Lower lobe of right lung (tissue), 2 donors: Measurements from ENCODE around the gene DAB2IP. TPM values are rescaled to one million over a fixed set of nuclear protein-coding genes. Genes with fewer than 3 reads are reported as not detected.

Source experiments
- ATAC-seq, 2 donors: fragments of 200-7000 bp; cut with Tn5 transposase; one replicate each; pipeline ENCODE4 v1.9.1; 2020 to 2022; ENCODE audit warnings: mild to moderate bottlenecking in 2 of 2, moderate library complexity in 2 of 2
- DNase-seq: peaks from one replicate; pipeline ENCODE4 v3.0.0-alpha.2; 2020
- H3K27ac ChIP-seq: fragments of 200-600 bp; one replicate; pipeline ENCODE4 v1.8.0; 2022
- H3K27me3 ChIP-seq: fragments of 200-600 bp; one replicate; pipeline ENCODE4 v1.8.0; 2022; ENCODE audit warnings: low read depth
- H3K36me3 ChIP-seq: fragments of 200-600 bp; one replicate; pipeline ENCODE4 v1.8.0; 2022; ENCODE audit warnings: mild to moderate bottlenecking
- H3K4me1 ChIP-seq: fragments of 200-600 bp; one replicate; pipeline ENCODE4 v1.8.0; 2022
- H3K4me3 ChIP-seq: fragments of 200-600 bp; one replicate; pipeline ENCODE4 v1.8.0; 2022; ENCODE audit warnings: mild to moderate bottlenecking
- H3K9me3 ChIP-seq: fragments of 200-600 bp; one replicate; pipeline ENCODE4 v1.8.0; 2022
- intact Hi-C: fragments of 100-400 bp; cut with DNase I; formaldehyde crosslinking; loops from one replicate; pipeline ENCODE4 v1.11.0; 2022
- total RNA-seq: library from RNA; stranded (reverse); fragmentation: NEBNext Ultra II Directional; extraction: Animal tissue kit (Norgen Biotek cat#: 25700); gene quantifications from one replicate; pipeline ENCODE4 v1.2.1, GENCODE V29; 2021
- TF ChIP-seq, protein P1 (sequence below): fragments of 200-600 bp; IDR thresholded peaks from one replicate; pipeline ENCODE4 v1.8.0; 2022; ENCODE audit warnings: antibody characterized with exemption, mild to moderate bottlenecking
- donor health status: DM: no; HTN: yes; CAD: no; lungs with severe emphysema.

DAB2IP gene
- total RNA-seq, 1 donor from 2014 or later, result 54.1 TPM

DNA sequence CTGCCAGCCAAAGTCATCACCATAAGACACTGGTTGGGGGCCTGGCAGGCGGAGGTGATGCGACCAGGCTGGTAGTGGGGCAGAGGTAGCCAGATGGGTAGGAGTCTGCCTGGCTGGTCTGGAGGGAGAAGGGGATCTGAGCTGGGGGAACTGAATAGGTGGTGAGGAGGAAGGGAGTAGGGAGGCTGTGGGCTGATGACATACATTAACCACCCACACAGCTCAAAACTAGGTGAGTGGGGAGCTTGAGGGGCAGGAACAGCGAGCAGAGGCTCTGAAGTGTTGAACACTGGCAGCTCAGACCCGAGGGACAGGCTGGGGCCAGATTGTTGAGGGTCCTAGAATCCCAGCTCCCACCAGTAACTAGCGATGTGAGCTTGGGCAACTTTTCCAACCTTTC is 81.0 kb downstream of the DAB2IP start:
- Histone ChIP-seq H3K4me1 (peaks cover 90% of the 10 kb centered on the region), H3K27me3 (no peaks in the 10 kb centered on the region), H3K9me3 (no peaks in the 10 kb centered on the region), H3K4me3 (no peak overlapping the region), H3K36me3 (no peaks in the 10 kb centered on the region), H3K27ac (peak overlapping the region; percentile 48)
- intact Hi-C loops, result no loop called here
- ATAC-seq (no peak), DNase-seq (no peak)
- TF ChIP-seq, protein P1, sequence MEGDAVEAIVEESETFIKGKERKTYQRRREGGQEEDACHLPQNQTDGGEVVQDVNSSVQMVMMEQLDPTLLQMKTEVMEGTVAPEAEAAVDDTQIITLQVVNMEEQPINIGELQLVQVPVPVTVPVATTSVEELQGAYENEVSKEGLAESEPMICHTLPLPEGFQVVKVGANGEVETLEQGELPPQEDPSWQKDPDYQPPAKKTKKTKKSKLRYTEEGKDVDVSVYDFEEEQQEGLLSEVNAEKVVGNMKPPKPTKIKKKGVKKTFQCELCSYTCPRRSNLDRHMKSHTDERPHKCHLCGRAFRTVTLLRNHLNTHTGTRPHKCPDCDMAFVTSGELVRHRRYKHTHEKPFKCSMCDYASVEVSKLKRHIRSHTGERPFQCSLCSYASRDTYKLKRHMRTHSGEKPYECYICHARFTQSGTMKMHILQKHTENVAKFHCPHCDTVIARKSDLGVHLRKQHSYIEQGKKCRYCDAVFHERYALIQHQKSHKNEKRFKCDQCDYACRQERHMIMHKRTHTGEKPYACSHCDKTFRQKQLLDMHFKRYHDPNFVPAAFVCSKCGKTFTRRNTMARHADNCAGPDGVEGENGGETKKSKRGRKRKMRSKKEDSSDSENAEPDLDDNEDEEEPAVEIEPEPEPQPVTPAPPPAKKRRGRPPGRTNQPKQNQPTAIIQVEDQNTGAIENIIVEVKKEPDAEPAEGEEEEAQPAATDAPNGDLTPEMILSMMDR, result no peak

DNA sequence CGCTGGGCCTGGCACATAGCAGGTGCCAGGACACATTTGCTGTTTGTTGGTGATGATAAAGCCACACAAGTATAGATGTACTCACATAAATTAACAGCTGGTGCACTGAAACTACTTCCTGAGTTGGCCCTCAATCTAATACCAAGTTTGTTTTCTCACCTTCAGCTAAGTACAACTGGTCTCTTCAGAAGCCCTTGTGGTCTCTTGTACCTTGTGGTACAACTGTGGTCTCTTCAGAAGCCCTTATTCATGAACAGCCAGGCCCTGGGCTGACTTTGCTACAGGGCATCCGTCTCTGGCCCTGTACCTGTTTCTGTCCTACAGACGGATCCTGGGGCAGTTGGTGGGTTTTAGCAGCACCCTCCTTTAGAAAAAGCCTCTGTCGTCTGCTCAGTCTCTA is 81.5 kb downstream of the DAB2IP start:
- no peaks in the 10 kb centered on the region for H3K9me3 ChIP-seq
- intact Hi-C loops, result no loop called here
- H3K36me3 ChIP-seq, result no peaks in the 10 kb centered on the region
- peak overlapping the region; percentile 48 for H3K27ac ChIP-seq
- no peaks in the 10 kb centered on the region for H3K27me3 ChIP-seq
- no peak for DNase-seq
- peaks cover 89% of the 10 kb centered on the region for H3K4me1 ChIP-seq
- no peak overlapping the region for H3K4me3 ChIP-seq
- ATAC-seq, result peak; percentile 2 to 14
- TF ChIP-seq, protein P1, result no peak

DNA sequence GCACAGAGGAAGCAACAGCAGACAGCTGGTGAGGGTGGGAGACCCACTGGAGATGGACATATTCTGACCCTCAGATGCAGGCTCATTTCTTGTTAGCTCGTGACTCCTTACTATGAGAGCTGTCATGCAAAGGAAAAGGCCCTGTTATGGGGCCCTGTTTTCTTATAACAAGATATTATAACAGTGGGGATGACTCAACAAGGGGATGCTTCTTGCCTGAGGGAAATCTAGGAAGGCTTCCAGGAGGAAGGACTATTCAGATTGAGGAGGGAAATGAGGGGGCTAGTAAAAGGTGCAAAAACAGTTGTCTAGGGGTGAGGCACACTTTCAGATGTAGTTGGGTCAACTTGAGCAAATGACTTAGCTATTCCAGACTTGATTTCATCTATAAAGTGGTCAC is 83.0 kb downstream of the DAB2IP start:
- H3K36me3 ChIP-seq, result no peaks in the 10 kb centered on the region
- intact Hi-C loops, result no loop called here
- H3K4me1 ChIP-seq, result peaks cover 89% of the 10 kb centered on the region
- no peaks in the 10 kb centered on the region for H3K9me3 ChIP-seq
- no peak overlapping the region for H3K4me3 ChIP-seq
- no peak for DNase-seq
- no peak for ATAC-seq
- TF ChIP-seq, protein P1, result no peak
- peak overlapping the region; percentile 89 for H3K27ac ChIP-seq
- no peaks in the 10 kb centered on the region for H3K27me3 ChIP-seq

DNA sequence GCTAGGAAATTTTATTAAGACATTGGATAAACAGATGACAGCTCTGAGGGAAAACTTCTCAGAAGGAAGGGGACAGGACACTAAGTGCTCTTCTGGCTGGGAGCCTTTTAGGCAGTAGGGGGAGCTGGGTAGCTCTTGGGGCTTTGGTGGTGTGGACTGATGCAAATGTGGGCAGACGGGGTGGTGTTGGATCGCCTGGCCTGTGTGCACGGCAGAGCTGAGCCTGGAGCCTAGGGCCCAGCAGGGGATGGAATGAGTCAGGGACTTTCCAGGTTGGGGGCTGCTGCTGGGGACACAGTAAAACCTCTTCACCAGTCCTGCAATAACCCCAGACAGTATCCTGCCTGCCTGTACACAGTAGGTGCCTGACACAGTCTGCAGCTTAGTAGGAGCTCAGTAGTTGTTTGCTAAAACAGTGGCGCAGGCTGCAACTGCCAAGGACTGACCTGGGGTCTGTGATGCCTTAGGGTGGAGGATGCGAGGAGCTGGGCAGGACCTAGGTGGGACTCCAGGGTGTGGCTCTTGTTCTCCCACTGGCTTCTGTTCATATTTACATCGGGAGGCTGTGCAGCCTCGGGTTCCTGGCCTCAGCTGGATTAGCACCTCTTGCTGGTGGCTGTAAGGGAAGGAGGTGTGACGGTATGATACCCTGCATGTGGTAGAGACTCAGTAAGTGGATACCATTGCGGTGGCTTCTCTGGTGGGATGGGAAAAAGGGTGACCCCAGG is 83.8 kb downstream of the DAB2IP start:
- Histone ChIP-seq H3K27ac (peak overlapping the region; percentile 89), H3K4me1 (peaks cover 88% of the 10 kb centered on the region), H3K4me3 (peak overlapping the region; percentile 58), H3K36me3 (no peaks in the 10 kb centered on the region), H3K27me3 (no peaks in the 10 kb centered on the region), H3K9me3 (no peaks in the 10 kb centered on the region)
- TF ChIP-seq, protein P1, result peak; percentile 36
- ATAC-seq (no peak), DNase-seq (no peak)
- intact Hi-C loops, result no loop called here

DNA sequence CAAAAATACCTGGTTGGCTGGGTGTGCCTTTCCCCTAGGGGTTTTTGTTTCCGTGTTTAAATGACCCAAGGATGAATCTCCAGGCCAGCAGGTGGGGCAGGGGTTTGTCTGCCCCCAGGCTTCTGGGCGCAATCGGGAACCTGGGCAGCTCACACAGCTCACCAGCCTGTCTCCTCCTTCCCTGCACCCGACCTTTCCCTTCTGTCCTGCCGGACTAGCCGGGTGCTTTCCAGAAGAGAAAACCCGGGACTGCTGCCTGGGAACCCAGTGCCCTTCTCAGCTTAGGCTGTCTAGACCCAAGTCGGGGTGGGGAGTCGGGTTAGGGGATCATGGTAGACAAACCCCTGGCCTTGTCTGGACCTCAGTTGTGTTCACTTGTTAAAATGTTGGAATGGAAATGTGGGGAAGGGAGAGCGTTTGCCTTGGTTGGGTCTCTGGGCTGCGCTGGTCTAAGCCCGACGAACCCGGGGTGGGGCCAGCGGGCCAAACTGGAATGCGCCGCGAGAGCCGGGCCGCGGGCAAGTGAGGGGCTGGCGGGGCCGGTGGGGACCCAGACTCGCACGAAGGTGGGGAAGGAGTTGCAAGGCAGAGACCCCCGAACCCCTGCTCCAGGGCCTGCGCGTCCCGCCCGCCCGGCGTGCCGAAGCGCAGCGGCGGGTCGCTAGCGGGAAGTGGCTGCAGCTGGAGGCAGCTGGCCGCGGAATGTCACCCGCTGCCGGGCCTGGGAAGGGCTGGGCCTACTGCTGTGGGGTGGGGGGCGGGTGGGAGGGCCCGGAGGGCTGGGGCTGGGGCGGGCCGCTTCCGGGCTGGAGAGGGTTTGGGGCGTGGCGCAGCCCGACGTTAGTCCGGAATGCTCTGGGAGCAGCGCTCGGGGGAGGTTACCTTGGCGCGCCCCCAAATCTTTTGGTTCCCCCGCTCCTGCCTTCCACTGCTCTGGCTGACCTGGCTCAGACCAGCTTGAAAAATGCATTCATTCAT is 84.6 kb downstream of the DAB2IP start:
- Histone ChIP-seq H3K27ac (peak overlapping the region; percentile 89), H3K36me3 (no peaks in the 10 kb centered on the region), H3K27me3 (no peaks in the 10 kb centered on the region), H3K9me3 (no peaks in the 10 kb centered on the region), H3K4me1 (peaks cover 94% of the 10 kb centered on the region), H3K4me3 (peak overlapping the region; percentile 58)
- DNase-seq (peak; percentile 88), ATAC-seq (peak; percentile 88 to 91)
- TF ChIP-seq, protein P1, result no peak
- intact Hi-C loops, result no loop called here
